ENCODE measurements around the gene PPP1R37. TPM values are rescaled to one million over a fixed set of nuclear protein-coding genes. Genes with fewer than 3 reads are reported as not detected.

The PPP1R37 gene
- total and polyA plus RNA-seq, 2 of the 13 experiments (the other 11 are each of a cell fraction or from before 2014, with no cell fraction given), result 9.0 to 14.3 TPM

GRCh38 chr19:45076029-45076850, 16.7 kb upstream of the PPP1R37 start, which contains the start of gene ZNF296 (continued):
- TF ChIP-seq CTCF (CRISPR knock-in tag; IDR thresholded peaks at IDR 0.05), result no peak
- TF ChIP-seq ZNF343 (CRISPR knock-in tag; IDR thresholded peaks at IDR 0.05), result no peak
- TF ChIP-seq BCL6 (CRISPR knock-in tag; IDR thresholded peaks at IDR 0.05), result no peak
- TF ChIP-seq MAFF (IDR thresholded peaks at IDR 0.05; ENCODE audit: low read depth, low read length), result no peak
- TF ChIP-seq TP53 (CRISPR knock-in tag; conservative IDR thresholded peaks at IDR 0.05), result no peak
- TF ChIP-seq ZNF781 (CRISPR knock-in tag; IDR thresholded peaks at IDR 0.05; ENCODE audit: borderline replicate concordance, not compliant biosample characterization), result no peak
- TF ChIP-seq GFI1 (CRISPR knock-in tag; IDR thresholded peaks at IDR 0.05; ENCODE audit: borderline replicate concordance), result no peak; the same call in 1 of the 2 replicates
- no peak for TF ChIP-seq KLF15 (CRISPR knock-in tag; IDR thresholded peaks at IDR 0.05; ENCODE audit: borderline replicate concordance)
- TF ChIP-seq EEA1 (CRISPR knock-in tag; IDR thresholded peaks at IDR 0.05; ENCODE audit: borderline replicate concordance), result no peak
- no peak for TF ChIP-seq TBP (CRISPR knock-in tag; IDR thresholded peaks at IDR 0.05)
- TF ChIP-seq ZBTB37 (CRISPR knock-in tag; IDR thresholded peaks at IDR 0.05), result no peak
- TF ChIP-seq FOXA3 (CRISPR knock-in tag; IDR thresholded peaks at IDR 0.05), result peak; percentile 35; the same call in 1 of the 2 replicates
- 0 out of 2 replicates have a peak, but pooled peaks have one; percentile 21 for TF ChIP-seq ZNF280D (CRISPR knock-in tag; IDR thresholded peaks at IDR 0.05)
- 0 out of 2 replicates have a peak, but pooled peaks have one; percentile 14 for TF ChIP-seq FOSL2 (CRISPR knock-in tag; IDR thresholded peaks at IDR 0.05)
- no peak for TF ChIP-seq ZNF432 (CRISPR knock-in tag; IDR thresholded peaks at IDR 0.05; ENCODE audit: borderline replicate concordance)
- TF ChIP-seq FUBP1 (CRISPR knock-in tag; IDR thresholded peaks at IDR 0.05; ENCODE audit: borderline replicate concordance), result no peak
- no peak for TF ChIP-seq ZNF543 (CRISPR knock-in tag; IDR thresholded peaks at IDR 0.05)
- no peak for TF ChIP-seq RBM22 (optimal IDR thresholded peaks at IDR 0.05; ENCODE audit: low read length)
- TF ChIP-seq ZNF780A (CRISPR knock-in tag; IDR thresholded peaks at IDR 0.05), result no peak
- peak; percentile 82 for TF ChIP-seq RBFOX2 (IDR thresholded peaks at IDR 0.05; ENCODE audit: low read depth, low read length)
- TF ChIP-seq ZNF44 (CRISPR knock-in tag; IDR thresholded peaks at IDR 0.05), result no peak
- no peak for TF ChIP-seq ARID2 (CRISPR knock-in tag; IDR thresholded peaks at IDR 0.05; ENCODE audit: borderline replicate concordance)

All from HepG2 (cell line).